ENCODE measurements around the gene GRIP1. TPM values are rescaled to one million over a fixed set of nuclear protein-coding genes. Genes with fewer than 3 reads are reported as not detected.

Gene GRIP1
- total and polyA plus RNA-seq, 10 of the 15 experiments (the other 5 are each of a cell fraction or from before 2014, with no cell fraction given) = 0.05 to 0.85 (median 0.50) TPM; not detected in 7

- DNase-seq (ENCODE audit: low read depth, low spot score) = no peak
- Histone ChIP-seq H4K20me1 (ENCODE audit: control insufficient read depth, insufficient read depth) (no peaks in the 10 kb centered on the region), H3K4me3 (no peak overlapping the region), H3K4me1 (ENCODE audit: control insufficient read depth, insufficient read depth, low read length) (no peaks in the 10 kb centered on the region), H3K9me3 (replicated peaks; ENCODE audit: control insufficient read depth, insufficient read depth, low read length) (no peaks in the 10 kb centered on the region), H3K27ac (ENCODE audit: control insufficient read depth, insufficient read depth) (no peak overlapping the region), H3K9ac (ENCODE audit: control insufficient read depth, insufficient read depth, low read length) (no peak overlapping the region), H3K36me3 (ENCODE audit: control insufficient read depth in 2 of 2, insufficient read depth in 2 of 2, low read length in 1 of 2) (no peaks in the 10 kb centered on the region), H3K79me2 (ENCODE audit: control insufficient read depth, insufficient read depth, low read length) (no peaks in the 10 kb centered on the region), H3K4me2 (ENCODE audit: control insufficient read depth, insufficient read depth) (no peak overlapping the region), H2AFZ (ENCODE audit: control insufficient read depth, low read depth, low read length) (no peak overlapping the region), H3K27me3 (replicated peaks in 1 of 2; ENCODE audit: control insufficient read depth in 2 of 2, insufficient read depth in 2 of 2, low read length in 1 of 2) (no peaks in the 10 kb centered on the region)
- in situ Hi-C loops (cut with MboI) = no loop called here
- no peak for ATAC-seq
- BruUV-seq (replicated peaks) = no TSS peak
- ChIA-PET RAD21 (ENCODE audit: unreplicated experiment) (no interaction called here), POLR2A (no interaction called here), SMC1A (ENCODE audit: uncharacterized antibody, unreplicated experiment) (no interaction called here), CTCF (interaction anchor here (1.0 kb wide), 1 partner anchor 12 kb away, joined by 3 read pairs; no protein-coding TSS in a partner anchor)
- 70% methylated on average over 2 of the region's 2 CpGs for WGBS (ENCODE audit: insufficient coverage, insufficient replicate concordance, low lambda C conversion rate, missing lambda C conversion rate)
- intact Hi-C loops (cut with micrococcal nuclease; ENCODE audit: unreplicated experiment) = no loop called here
- FAIRE-seq = no peak
- TF ChIP-seq IRF3 (IDR thresholded peaks at IDR 0.05) (no peak), BCL11A (IDR thresholded peaks at IDR 0.05; ENCODE audit: low read depth, low read length) (no peak), ZBTB33 (IDR thresholded peaks at IDR 0.05) (no peak), IKZF1 (conservative IDR thresholded peaks at IDR 0.05) (no peak), BHLHE40 (IDR thresholded peaks at IDR 0.05; ENCODE audit: borderline replicate concordance in 1 of 2, low read depth in 2 of 2, low read length in 1 of 2) (no peak), BCL3 (IDR thresholded peaks at IDR 0.05; ENCODE audit: borderline replicate concordance, insufficient read depth, low read depth, low read length, poor library complexity, severe bottlenecking) (no peak), IRF4 (IDR thresholded peaks at IDR 0.05; ENCODE audit: low read depth, low read length) (no peak), RAD51 (IDR thresholded peaks at IDR 0.05) (no peak), SRF (IDR thresholded peaks at IDR 0.05; ENCODE audit: low read depth in 2 of 2, low read length in 2 of 2) (no peak), SMC3 (IDR thresholded peaks at IDR 0.05; ENCODE audit: borderline replicate concordance, low read length) (no peak)
- TF ChIP-seq, protein P1, sequence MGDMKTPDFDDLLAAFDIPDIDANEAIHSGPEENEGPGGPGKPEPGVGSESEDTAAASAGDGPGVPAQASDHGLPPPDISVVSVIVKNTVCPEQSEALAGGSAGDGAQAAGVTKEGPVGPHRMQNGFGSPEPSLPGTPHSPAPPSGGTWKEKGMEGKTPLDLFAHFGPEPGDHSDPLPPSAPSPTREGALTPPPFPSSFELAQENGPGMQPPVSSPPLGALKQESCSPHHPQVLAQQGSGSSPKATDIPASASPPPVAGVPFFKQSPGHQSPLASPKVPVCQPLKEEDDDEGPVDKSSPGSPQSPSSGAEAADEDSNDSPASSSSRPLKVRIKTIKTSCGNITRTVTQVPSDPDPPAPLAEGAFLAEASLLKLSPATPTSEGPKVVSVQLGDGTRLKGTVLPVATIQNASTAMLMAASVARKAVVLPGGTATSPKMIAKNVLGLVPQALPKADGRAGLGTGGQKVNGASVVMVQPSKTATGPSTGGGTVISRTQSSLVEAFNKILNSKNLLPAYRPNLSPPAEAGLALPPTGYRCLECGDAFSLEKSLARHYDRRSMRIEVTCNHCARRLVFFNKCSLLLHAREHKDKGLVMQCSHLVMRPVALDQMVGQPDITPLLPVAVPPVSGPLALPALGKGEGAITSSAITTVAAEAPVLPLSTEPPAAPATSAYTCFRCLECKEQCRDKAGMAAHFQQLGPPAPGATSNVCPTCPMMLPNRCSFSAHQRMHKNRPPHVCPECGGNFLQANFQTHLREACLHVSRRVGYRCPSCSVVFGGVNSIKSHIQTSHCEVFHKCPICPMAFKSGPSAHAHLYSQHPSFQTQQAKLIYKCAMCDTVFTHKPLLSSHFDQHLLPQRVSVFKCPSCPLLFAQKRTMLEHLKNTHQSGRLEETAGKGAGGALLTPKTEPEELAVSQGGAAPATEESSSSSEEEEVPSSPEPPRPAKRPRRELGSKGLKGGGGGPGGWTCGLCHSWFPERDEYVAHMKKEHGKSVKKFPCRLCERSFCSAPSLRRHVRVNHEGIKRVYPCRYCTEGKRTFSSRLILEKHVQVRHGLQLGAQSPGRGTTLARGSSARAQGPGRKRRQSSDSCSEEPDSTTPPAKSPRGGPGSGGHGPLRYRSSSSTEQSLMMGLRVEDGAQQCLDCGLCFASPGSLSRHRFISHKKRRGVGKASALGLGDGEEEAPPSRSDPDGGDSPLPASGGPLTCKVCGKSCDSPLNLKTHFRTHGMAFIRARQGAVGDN (IDR thresholded peaks at IDR 0.05) = no peak
- TF ChIP-seq, protein P2, sequence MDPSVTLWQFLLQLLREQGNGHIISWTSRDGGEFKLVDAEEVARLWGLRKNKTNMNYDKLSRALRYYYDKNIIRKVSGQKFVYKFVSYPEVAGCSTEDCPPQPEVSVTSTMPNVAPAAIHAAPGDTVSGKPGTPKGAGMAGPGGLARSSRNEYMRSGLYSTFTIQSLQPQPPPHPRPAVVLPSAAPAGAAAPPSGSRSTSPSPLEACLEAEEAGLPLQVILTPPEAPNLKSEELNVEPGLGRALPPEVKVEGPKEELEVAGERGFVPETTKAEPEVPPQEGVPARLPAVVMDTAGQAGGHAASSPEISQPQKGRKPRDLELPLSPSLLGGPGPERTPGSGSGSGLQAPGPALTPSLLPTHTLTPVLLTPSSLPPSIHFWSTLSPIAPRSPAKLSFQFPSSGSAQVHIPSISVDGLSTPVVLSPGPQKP (IDR thresholded peaks at IDR 0.05; ENCODE audit: low read depth, low read length) = no peak
- TF ChIP-seq, protein P3, sequence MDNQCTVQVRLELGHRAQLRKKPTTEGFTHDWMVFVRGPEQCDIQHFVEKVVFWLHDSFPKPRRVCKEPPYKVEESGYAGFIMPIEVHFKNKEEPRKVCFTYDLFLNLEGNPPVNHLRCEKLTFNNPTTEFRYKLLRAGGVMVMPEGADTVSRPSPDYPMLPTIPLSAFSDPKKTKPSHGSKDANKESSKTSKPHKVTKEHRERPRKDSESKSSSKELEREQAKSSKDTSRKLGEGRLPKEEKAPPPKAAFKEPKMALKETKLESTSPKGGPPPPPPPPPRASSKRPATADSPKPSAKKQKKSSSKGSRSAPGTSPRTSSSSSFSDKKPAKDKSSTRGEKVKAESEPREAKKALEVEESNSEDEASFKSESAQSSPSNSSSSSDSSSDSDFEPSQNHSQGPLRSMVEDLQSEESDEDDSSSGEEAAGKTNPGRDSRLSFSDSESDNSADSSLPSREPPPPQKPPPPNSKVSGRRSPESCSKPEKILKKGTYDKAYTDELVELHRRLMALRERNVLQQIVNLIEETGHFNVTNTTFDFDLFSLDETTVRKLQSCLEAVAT (IDR thresholded peaks at IDR 0.05) = no peak
These were observed 170.9 kb downstream of the GRIP1 start for GRCh38 chr12:66508025-66508424.

All from GM12878 (cell line).